Neural progenitor cell (in vitro differentiated cells): ENCODE results near the gene SMNDC1. TPM values are rescaled to one million over a fixed set of nuclear protein-coding genes. Genes with fewer than 3 reads are reported as not detected.

ENCODE experiments used
- DNase-seq: peaks from one replicate; pipeline ENCODE4 v3.0.0-alpha.2; 2016; ENCODE audit warnings: low spot score
- H2AFZ ChIP-seq: fragments of 200-600 bp; sonication (generic); replicated peaks from 2 replicates; pipeline ENCODE4 v1.6.1; 2016; ENCODE audit warnings: antibody characterized with exemption
- H3F3A ChIP-seq: fragments of 200-600 bp; sonication (generic); 2 replicates; pipeline ENCODE4 v1.6.1; 2016; ENCODE audit warnings: antibody characterized with exemption, low read depth
- H3K27ac ChIP-seq: fragments of 200-600 bp; sonication (generic); 2 replicates; pipeline ENCODE4 v1.5.1; 2016; ENCODE audit warnings: mild to moderate bottlenecking
- H3K27me3 ChIP-seq: fragments of 200-600 bp; sonication (generic); 2 replicates; pipeline ENCODE4 v1.6.1; 2016; ENCODE audit warnings: mild to moderate bottlenecking, moderate library complexity
- H3K36me3 ChIP-seq: fragments of 200-600 bp; sonication (generic); 2 replicates; pipeline ENCODE4 v1.5.1; 2016
- H3K4me1 ChIP-seq: fragments of 200-600 bp; sonication (generic); 2 replicates; pipeline ENCODE4 v1.6.1; 2016; ENCODE audit warnings: mixed run types
- H3K4me2 ChIP-seq: fragments of 200-600 bp; sonication (generic); 2 replicates; pipeline ENCODE4 v1.6.1; 2016
- H3K4me3 ChIP-seq: fragments of 200-600 bp; sonication (generic); 2 replicates; pipeline ENCODE4 v1.5.1; 2016
- H3K79me2 ChIP-seq: fragments of 200-600 bp; sonication (generic); 2 replicates; pipeline ENCODE4 v1.6.1; 2016; ENCODE audit warnings: low read depth
- H3K9ac ChIP-seq: fragments of 200-600 bp; sonication (generic); 2 replicates; pipeline ENCODE4 v1.6.1; 2016
- H3K9me3 ChIP-seq: fragments of 200-600 bp; sonication (generic); 2 replicates; pipeline ENCODE4 v1.5.1; 2016; ENCODE audit warnings: low read depth
- H4K20me1 ChIP-seq: fragments of 200-600 bp; sonication (generic); 2 replicates; pipeline ENCODE4 v1.6.1; 2016; ENCODE audit warnings: low read depth
- H3K27ac Mint-ChIP-seq: 3 replicates; pipeline ENCODE4 v1.8.0; 2021; ENCODE audit warnings: mixed read lengths
- H3K27me3 Mint-ChIP-seq: 2 replicates; pipeline ENCODE4 v1.8.0; 2022; ENCODE audit warnings: low read depth, mild to moderate bottlenecking, inconsistent platforms, moderate library complexity, mixed read lengths; ENCODE audit not compliant: insufficient read depth
- H3K36me3 Mint-ChIP-seq: 3 replicates; pipeline ENCODE4 v1.8.0; 2021; ENCODE audit warnings: mixed read lengths
- H3K4me1 Mint-ChIP-seq: 3 replicates; pipeline ENCODE4 v1.8.0; 2021; ENCODE audit warnings: mixed read lengths
- H3K4me3 Mint-ChIP-seq: 3 replicates; pipeline ENCODE4 v1.8.0; 2021; ENCODE audit warnings: mild to moderate bottlenecking, moderate library complexity, mixed read lengths
- H3K9me3 Mint-ChIP-seq: 3 replicates; pipeline ENCODE4 v1.8.0; 2020; ENCODE audit warnings: mixed read lengths
- EZH2 ChIP-seq: fragments of 200-600 bp; sonication (generic); IDR thresholded peaks from 2 replicates; pipeline ENCODE4 v1.6.1; 2017; ENCODE audit warnings: antibody characterized with exemption, mild to moderate bottlenecking, moderate library complexity
- EZH2phosphoT487 ChIP-seq: fragments of 200-600 bp; sonication (generic); IDR thresholded peaks from 2 replicates; pipeline ENCODE4 v1.6.1; 2017; ENCODE audit warnings: antibody characterized with exemption
- total RNA-seq: library from RNA; depleted of rRNA; stranded (reverse); fragments of >200 nt; gene quantifications from 2 replicates; pipeline ENCODE4 v1.2.3, GENCODE V29; 2015; ENCODE audit warnings: low replicate concordance
- TF ChIP-seq, protein P1 (sequence below): fragments of 200-600 bp; sonication (generic); IDR thresholded peaks from 2 replicates; pipeline ENCODE4 v1.5.1; 2017; ENCODE audit warnings: antibody characterized with exemption, mild to moderate bottlenecking

Gene SMNDC1
- total RNA-seq, 1 donor from 2014 or later = 18.1 TPM

DNA sequence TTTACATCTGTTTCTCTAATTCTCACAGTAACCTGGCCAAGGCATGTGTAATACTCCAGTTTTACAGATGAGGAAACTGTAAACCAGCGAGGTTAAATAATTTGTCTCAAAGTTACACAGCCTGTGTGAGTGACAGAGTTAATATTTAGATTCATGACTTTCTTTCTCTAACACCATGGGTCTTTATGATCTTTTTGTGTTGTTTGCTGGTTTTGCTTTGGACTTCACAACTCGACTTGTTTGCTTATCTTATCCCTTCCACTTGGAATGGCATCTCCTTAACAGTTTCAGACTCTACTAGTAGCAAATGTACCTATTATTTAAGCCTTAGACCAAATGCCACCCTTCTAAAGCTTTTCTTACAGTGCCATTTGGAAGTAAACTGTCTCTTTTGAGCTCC, 62.9 kb downstream of the SMNDC1 start:
- no peaks in the 10 kb centered on the region for H3K9me3 Mint-ChIP-seq

DNA sequence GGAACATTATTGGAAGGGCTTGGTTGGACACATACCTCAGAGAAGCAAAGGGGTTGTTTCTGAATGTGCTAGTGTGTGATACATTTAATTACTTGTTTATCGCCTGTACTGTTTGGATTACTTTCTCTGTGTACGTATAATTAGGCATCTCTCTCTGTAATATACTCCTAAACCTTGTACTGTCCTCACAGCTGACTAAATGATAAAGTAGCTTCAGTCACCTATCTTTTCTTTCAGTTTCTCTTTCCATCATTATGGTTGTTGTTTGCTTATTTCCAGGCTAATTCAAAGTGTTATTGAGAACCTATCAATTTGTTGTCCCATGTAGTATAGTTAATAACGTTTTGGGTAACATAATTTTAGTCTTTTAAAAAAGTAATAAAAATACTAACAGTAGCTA, 63.3 kb downstream of the SMNDC1 start:
- Mint-ChIP-seq H3K9me3 (no peaks in the 10 kb centered on the region), H3K4me3 (no peak overlapping the region), H3K4me1 (peaks cover 10% of the 10 kb centered on the region), H3K27me3 (no peaks in the 10 kb centered on the region), H3K27ac (no peak overlapping the region), H3K36me3 (peaks cover 27% of the 10 kb centered on the region)
- no peak for DNase-seq
- Histone ChIP-seq H3K4me1 (peaks cover 10% of the 10 kb centered on the region), H3K27me3 (no peaks in the 10 kb centered on the region), H2AFZ (no peak overlapping the region), H3K27ac (no peak overlapping the region), H3K9me3 (no peaks in the 10 kb centered on the region), H3F3A (no peaks in the 10 kb centered on the region), H3K79me2 (no peaks in the 10 kb centered on the region), H3K4me2 (no peak overlapping the region), H3K36me3 (peaks cover 4% of the 10 kb centered on the region), H3K4me3 (no peak overlapping the region), H3K9ac (no peak overlapping the region), H4K20me1 (peaks cover 7% of the 10 kb centered on the region)
- TF ChIP-seq EZH2 (no peak), EZH2phosphoT487 (no peak)
- TF ChIP-seq, protein P1, sequence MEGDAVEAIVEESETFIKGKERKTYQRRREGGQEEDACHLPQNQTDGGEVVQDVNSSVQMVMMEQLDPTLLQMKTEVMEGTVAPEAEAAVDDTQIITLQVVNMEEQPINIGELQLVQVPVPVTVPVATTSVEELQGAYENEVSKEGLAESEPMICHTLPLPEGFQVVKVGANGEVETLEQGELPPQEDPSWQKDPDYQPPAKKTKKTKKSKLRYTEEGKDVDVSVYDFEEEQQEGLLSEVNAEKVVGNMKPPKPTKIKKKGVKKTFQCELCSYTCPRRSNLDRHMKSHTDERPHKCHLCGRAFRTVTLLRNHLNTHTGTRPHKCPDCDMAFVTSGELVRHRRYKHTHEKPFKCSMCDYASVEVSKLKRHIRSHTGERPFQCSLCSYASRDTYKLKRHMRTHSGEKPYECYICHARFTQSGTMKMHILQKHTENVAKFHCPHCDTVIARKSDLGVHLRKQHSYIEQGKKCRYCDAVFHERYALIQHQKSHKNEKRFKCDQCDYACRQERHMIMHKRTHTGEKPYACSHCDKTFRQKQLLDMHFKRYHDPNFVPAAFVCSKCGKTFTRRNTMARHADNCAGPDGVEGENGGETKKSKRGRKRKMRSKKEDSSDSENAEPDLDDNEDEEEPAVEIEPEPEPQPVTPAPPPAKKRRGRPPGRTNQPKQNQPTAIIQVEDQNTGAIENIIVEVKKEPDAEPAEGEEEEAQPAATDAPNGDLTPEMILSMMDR = no peak

More for the DNA sequence above, 62.9 kb downstream of the SMNDC1 start:
- no peak overlapping the region for H3K9ac ChIP-seq
- peaks cover 4% of the 10 kb centered on the region for H3K36me3 ChIP-seq
- H3F3A ChIP-seq = no peaks in the 10 kb centered on the region
- TF ChIP-seq EZH2phosphoT487 (no peak), EZH2 (no peak)
- TF ChIP-seq, protein P1 = no peak
- H3K27ac Mint-ChIP-seq = no peak overlapping the region
- H3K79me2 ChIP-seq = no peaks in the 10 kb centered on the region
- peaks cover 10% of the 10 kb centered on the region for H3K4me1 ChIP-seq
- H3K9me3 ChIP-seq = no peaks in the 10 kb centered on the region
- no peaks in the 10 kb centered on the region for H3K27me3 ChIP-seq
- no peak overlapping the region for H3K27ac ChIP-seq
- H3K27me3 Mint-ChIP-seq = no peaks in the 10 kb centered on the region
- H3K36me3 Mint-ChIP-seq = peaks cover 31% of the 10 kb centered on the region
- peaks cover 7% of the 10 kb centered on the region for H4K20me1 ChIP-seq
- H3K4me3 Mint-ChIP-seq = no peak overlapping the region
- no peak for DNase-seq
- H3K4me3 ChIP-seq = no peak overlapping the region
- H3K4me1 Mint-ChIP-seq = peaks cover 10% of the 10 kb centered on the region
- no peak overlapping the region for H3K4me2 ChIP-seq
- no peak overlapping the region for H2AFZ ChIP-seq

Other genes with a start within 250 kb of the SMNDC1 start
- gene MXI1, start 97.3 kb downstream of the SMNDC1 start, total RNA-seq = 18.2 and 23.5 TPM in 2 replicates
- 0.34 and 1.5 TPM in 2 replicates for gene DUSP5, start 193.0 kb upstream of the SMNDC1 start, total RNA-seq